ENCODE measurements around the gene PIEZO2.

PIEZO2 gene

DNA sequence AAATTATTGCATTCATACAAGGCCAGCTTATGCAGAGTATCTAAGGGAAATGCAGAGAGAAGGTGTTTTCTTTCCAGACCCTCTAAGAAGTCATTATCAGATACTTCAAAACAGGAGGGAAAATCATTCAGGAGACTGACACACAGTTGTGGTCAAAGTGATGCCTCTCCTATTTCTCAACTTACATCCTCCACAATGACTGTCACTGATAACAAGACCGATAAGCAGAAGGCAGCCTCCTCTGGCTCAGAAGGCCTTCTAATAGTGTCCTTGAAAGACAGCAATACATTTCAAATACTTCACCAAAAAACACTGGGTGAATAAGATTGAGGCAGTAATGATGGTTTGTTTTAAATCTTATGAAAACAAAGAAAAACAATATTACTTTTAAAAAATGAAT is 199.7 kb downstream of the PIEZO2 start:
- no peaks in the 10 kb centered on the region for H3K36me3 ChIP-seq
- no peaks in the 10 kb centered on the region for H3K9me3 ChIP-seq
- no peak for DNase-seq
- H3K27me3 ChIP-seq: no peaks in the 10 kb centered on the region
- no peak overlapping the region for H3K4me3 ChIP-seq (ENCODE audit: low read depth, low read length)
- TF ChIP-seq, protein P1, sequence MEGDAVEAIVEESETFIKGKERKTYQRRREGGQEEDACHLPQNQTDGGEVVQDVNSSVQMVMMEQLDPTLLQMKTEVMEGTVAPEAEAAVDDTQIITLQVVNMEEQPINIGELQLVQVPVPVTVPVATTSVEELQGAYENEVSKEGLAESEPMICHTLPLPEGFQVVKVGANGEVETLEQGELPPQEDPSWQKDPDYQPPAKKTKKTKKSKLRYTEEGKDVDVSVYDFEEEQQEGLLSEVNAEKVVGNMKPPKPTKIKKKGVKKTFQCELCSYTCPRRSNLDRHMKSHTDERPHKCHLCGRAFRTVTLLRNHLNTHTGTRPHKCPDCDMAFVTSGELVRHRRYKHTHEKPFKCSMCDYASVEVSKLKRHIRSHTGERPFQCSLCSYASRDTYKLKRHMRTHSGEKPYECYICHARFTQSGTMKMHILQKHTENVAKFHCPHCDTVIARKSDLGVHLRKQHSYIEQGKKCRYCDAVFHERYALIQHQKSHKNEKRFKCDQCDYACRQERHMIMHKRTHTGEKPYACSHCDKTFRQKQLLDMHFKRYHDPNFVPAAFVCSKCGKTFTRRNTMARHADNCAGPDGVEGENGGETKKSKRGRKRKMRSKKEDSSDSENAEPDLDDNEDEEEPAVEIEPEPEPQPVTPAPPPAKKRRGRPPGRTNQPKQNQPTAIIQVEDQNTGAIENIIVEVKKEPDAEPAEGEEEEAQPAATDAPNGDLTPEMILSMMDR (IDR thresholded peaks at IDR 0.05; ENCODE audit: low read depth, low read length): no peak
- H3K4me1 ChIP-seq: no peaks in the 10 kb centered on the region

- no peak for DNase-seq
- TF ChIP-seq, protein P1 (IDR thresholded peaks at IDR 0.05; ENCODE audit: low read depth, low read length): no peak
- H3K9me3 ChIP-seq: no peaks in the 10 kb centered on the region
- no peaks in the 10 kb centered on the region for H3K36me3 ChIP-seq
- H3K27me3 ChIP-seq: no peaks in the 10 kb centered on the region
- no peak overlapping the region for H3K4me3 ChIP-seq (ENCODE audit: low read depth, low read length)
- no peaks in the 10 kb centered on the region for H3K4me1 ChIP-seq
Measured at GRCh38 chr18:10948421-10948820, 200.9 kb downstream of the PIEZO2 start.

- TF ChIP-seq, protein P1 (IDR thresholded peaks at IDR 0.05; ENCODE audit: low read depth, low read length): no peak
- H3K4me3 ChIP-seq (ENCODE audit: low read depth, low read length): no peak overlapping the region
- no peaks in the 10 kb centered on the region for H3K4me1 ChIP-seq
- no peaks in the 10 kb centered on the region for H3K9me3 ChIP-seq
- DNase-seq: no peak
- no peaks in the 10 kb centered on the region for H3K36me3 ChIP-seq
- no peaks in the 10 kb centered on the region for H3K27me3 ChIP-seq
Measured at GRCh38 chr18:10946058-10946457, 203.3 kb downstream of the PIEZO2 start.

DNA sequence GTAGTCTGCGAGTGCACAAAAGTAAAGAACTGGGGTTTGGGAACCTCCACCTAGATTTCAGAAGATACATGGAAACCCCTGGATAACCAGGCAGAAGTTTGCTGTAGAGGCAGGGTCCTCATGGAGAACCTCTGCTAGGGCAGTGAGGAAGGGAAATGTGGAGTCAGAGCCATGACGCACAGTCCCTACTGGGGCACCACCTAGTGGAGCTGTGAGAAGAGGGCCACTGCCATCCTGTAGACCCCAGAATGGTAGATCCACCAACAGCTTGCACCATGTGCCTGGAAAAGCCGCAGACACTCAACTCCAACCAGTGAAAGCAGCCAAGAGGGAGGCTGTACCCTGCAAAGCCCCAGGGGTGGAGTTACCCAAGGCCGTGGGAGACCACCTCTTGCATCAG is 206.4 kb downstream of the PIEZO2 start:
- Histone ChIP-seq H3K9me3 (no peaks in the 10 kb centered on the region), H3K4me3 (ENCODE audit: low read depth, low read length) (no peak overlapping the region), H3K27me3 (no peaks in the 10 kb centered on the region), H3K36me3 (no peaks in the 10 kb centered on the region), H3K4me1 (no peaks in the 10 kb centered on the region)
- DNase-seq: no peak
- TF ChIP-seq, protein P1 (IDR thresholded peaks at IDR 0.05; ENCODE audit: low read depth, low read length): no peak

DNA sequence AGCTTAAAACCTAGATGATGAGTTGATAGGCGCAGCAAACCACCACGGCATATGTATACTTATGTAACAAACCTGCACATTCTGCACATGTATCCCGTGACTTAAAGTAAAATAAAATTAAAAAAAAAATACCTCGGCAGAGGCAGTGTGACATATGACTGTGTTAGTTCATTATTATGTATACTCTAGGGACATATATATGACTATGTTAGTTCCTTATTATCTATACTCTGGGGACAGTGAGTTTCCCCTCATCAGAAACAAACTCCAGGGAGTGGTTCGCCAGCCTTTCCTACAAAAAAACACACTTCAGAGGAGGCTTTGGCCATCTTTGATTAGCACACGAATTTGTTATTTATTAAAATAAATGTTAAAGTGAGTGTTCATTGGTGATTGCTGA is 209.5 kb downstream of the PIEZO2 start:
- no peaks in the 10 kb centered on the region for H3K36me3 ChIP-seq
- H3K4me1 ChIP-seq: no peaks in the 10 kb centered on the region
- no peaks in the 10 kb centered on the region for H3K9me3 ChIP-seq
- no peak for DNase-seq
- H3K4me3 ChIP-seq (ENCODE audit: low read depth, low read length): no peak overlapping the region
- no peaks in the 10 kb centered on the region for H3K27me3 ChIP-seq
- TF ChIP-seq, protein P1 (IDR thresholded peaks at IDR 0.05; ENCODE audit: low read depth, low read length): no peak

DNA sequence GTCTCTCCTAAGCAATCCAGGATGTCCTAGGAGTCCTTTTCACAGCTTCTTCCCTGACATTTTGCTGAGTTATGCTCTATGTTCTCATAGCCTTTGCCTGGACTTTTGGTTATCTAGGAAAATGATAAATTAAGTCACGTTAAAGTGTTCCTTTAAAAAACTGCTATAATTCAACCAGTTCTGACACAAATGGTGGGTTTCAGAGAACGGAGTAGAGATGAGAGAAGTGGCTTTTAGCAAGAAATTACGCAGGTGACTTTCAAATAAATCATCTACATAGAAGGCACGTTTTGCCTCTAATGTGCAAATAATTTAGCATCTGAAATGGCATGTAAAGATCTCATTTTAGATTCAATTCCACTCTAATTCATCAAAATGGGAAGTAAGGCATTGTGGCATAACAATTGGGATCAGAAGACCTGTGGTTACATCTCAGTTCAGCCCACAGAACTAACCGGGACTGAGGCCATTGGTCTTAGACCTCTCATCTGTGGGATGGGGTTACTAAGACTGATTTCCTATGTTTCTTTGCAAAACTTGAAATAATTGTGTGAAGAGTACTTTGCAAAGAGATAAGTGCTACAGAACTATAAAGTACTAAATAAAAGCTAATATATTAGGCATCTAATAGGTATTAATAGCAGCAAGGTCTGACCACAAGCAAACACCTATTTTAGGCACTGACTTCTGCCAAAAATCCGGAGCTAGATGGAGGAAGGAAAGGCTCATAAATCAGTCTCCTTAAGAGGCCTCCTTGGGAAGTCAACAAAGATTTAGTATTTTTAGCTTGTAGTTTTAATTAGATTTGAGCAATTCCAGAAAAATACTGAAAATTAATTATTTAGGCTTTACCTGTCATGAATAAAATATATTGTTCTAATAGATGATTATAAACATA is 211.4 kb downstream of the PIEZO2 start:
- Histone ChIP-seq H3K9me3 (no peaks in the 10 kb centered on the region), H3K4me3 (ENCODE audit: low read depth, low read length) (no peak overlapping the region), H3K4me1 (no peaks in the 10 kb centered on the region), H3K36me3 (no peaks in the 10 kb centered on the region), H3K27me3 (no peaks in the 10 kb centered on the region)
- TF ChIP-seq, protein P1 (IDR thresholded peaks at IDR 0.05; ENCODE audit: low read depth, low read length): no peak
- no peak for DNase-seq
